ENCODE measurements around the gene IRF1. TPM values are rescaled to one million over a fixed set of nuclear protein-coding genes. Genes with fewer than 3 reads are reported as not detected.
A peak's percentile ranks its signal among the peaks of the same experiment; 100 is the strongest.

IRF1 gene
- polyA plus RNA-seq, 1 donor: 100 TPM

DNA sequence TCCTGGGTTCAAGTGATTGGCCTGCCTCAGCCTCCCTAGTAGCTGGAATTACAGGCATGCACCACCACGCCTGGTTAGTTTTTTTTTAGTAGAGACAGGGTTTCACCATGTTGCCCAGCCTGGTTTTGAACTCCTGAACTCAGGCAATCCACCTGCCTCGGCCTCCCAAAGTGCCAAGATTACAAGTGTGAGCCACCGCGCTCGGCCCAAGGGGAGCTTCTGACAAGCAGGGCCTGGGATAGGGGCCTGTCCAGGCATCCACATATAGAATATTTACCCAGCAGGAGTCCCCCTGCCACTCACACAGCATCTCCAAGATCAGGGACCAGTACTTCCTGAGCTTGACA is 10.1 kb downstream of the IRF1 start:
- no peak for DNase-seq
- Histone ChIP-seq H3K27ac (ENCODE audit: low read length) (peak overlapping the region; percentile 96), H3K4me1 (ENCODE audit: control insufficient read depth, insufficient read depth, low read length) (peaks cover 61% of the 10 kb centered on the region)

DNA sequence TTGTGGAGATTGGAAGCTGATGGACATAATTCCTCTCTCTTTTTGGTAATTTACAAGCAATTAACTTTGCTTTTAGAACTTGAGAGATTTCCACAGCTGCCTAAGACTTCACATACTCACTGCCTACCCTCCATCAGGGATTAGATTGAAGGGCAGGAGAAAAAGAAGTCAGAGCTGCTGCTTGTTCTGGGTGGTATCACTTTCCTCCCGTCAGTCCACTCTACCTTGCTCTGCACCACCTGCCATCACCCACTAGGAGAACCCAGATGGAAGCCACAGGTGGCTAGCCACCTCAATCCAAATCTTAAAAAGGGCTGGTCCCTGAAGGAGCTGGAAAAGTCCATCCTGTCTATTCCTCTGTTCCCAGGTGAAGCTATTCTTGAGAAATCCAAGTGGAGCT is 10.5 kb downstream of the IRF1 start:
- H3K4me1 ChIP-seq (ENCODE audit: control insufficient read depth, insufficient read depth, low read length): peaks cover 65% of the 10 kb centered on the region
- peak overlapping the region; percentile 96 for H3K27ac ChIP-seq (ENCODE audit: low read length)
- no peak for DNase-seq
- H3K27me3 ChIP-seq (ENCODE audit: control insufficient read depth, insufficient read depth, low read length): no peaks in the 10 kb centered on the region
- H3K9me3 ChIP-seq (ENCODE audit: control insufficient read depth, low read depth, low read length): no peaks in the 10 kb centered on the region
- no CpG with 5 or more reads among the region's 1 CpG for WGBS (ENCODE audit: insufficient coverage, low lambda C conversion rate)
- H3K4me3 ChIP-seq (ENCODE audit: low read length): no peak overlapping the region
- H3K36me3 ChIP-seq (ENCODE audit: control insufficient read depth, insufficient read depth, low read length): peaks cover 36% of the 10 kb centered on the region

More for the DNA sequence above, 10.1 kb downstream of the IRF1 start:
- no peak overlapping the region for H3K4me3 ChIP-seq (ENCODE audit: low read length)
- no peaks in the 10 kb centered on the region for H3K27me3 ChIP-seq (ENCODE audit: control insufficient read depth, insufficient read depth, low read length)
- H3K36me3 ChIP-seq (ENCODE audit: control insufficient read depth, insufficient read depth, low read length): peaks cover 41% of the 10 kb centered on the region
- H3K9me3 ChIP-seq (ENCODE audit: control insufficient read depth, low read depth, low read length): no peaks in the 10 kb centered on the region
- no CpG with 5 or more reads among the region's 5 CpGs for WGBS (ENCODE audit: insufficient coverage, low lambda C conversion rate)

DNA sequence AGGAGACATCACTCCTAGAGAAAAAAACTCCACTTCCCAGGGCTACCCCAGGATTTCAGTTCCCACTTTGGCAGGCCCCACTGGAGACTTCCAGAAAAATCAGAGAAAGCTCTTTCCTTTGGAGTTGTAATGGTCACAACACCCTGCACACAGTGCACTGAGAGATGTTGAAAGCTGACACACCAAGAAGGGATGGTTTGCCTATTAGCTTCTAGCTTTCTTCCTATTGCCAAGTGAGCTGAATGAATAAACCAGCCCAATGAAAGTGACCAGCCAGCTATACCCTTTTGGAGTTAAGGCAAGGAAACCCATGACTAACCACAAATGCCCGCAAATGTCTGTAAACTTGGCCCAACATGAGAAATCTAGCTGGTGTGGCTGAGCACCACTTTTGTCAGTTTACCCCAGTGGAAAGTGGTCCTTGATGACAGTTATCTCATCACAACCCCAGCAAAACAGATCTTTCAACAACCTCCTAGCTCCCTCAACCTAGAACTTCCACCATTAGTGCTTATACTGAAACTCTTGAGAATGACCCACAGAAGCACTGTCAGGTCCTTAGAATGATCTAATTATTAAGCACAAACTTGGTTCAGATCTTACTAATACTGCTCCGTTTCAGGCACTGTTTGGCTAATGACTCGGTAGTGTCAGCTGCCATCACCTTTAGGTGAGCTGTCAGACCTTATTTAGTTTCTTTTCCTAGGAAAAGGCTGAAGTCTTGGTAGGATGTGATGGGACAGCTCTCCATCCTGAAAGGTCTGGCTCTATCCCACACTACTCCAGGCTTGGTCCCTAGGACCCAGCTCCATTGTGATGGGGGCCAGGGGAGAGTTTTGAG is 11.2 kb downstream of the IRF1 start:
- peaks cover 29% of the 10 kb centered on the region for H3K36me3 ChIP-seq (ENCODE audit: control insufficient read depth, insufficient read depth, low read length)
- H3K4me3 ChIP-seq (ENCODE audit: low read length): no peak overlapping the region
- H3K9me3 ChIP-seq (ENCODE audit: control insufficient read depth, low read depth, low read length): no peaks in the 10 kb centered on the region
- peaks cover 70% of the 10 kb centered on the region for H3K4me1 ChIP-seq (ENCODE audit: control insufficient read depth, insufficient read depth, low read length)
- H3K27ac ChIP-seq (ENCODE audit: low read length): peak overlapping the region; percentile 96
- DNase-seq: no peak
- WGBS (ENCODE audit: insufficient coverage, low lambda C conversion rate): no CpG with 5 or more reads among the region's 3 CpGs
- H3K27me3 ChIP-seq (ENCODE audit: control insufficient read depth, insufficient read depth, low read length): no peaks in the 10 kb centered on the region

DNA sequence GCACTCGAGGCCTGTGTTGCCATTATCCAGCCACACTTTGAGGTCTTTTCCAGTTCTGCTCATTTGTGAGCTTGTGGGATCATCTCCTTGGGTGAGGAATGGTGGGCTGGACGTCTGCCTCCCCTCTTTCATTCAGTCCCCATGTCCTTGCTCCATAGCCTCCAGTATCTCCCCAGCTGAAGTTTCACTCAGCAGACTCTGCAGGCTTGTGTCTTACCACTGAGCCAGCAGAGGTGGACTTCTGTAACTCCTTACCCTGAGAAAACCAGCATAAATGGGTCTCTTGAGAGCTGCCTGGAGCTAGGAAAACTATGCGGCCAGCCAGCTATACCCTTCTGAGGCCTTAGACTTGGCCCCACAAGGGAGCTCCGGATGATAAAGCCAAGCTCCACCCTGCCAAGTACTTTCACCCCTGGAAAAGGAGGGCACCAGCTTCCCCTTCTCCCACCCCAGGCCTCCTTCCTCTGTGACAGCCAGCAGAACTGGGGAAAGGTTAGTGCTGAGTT is 12.2 kb downstream of the IRF1 start:
- peak; percentile 87 to 93 for DNase-seq
- peaks cover 74% of the 10 kb centered on the region for H3K4me1 ChIP-seq (ENCODE audit: control insufficient read depth, insufficient read depth, low read length)
- no CpG with 5 or more reads among the region's 4 CpGs for WGBS (ENCODE audit: insufficient coverage, low lambda C conversion rate)
- H3K9me3 ChIP-seq (ENCODE audit: control insufficient read depth, low read depth, low read length): no peaks in the 10 kb centered on the region
- peaks cover 20% of the 10 kb centered on the region for H3K36me3 ChIP-seq (ENCODE audit: control insufficient read depth, insufficient read depth, low read length)
- peak overlapping the region; percentile 96 for H3K27ac ChIP-seq (ENCODE audit: low read length)
- no peaks in the 10 kb centered on the region for H3K27me3 ChIP-seq (ENCODE audit: control insufficient read depth, insufficient read depth, low read length)
- no peak overlapping the region for H3K4me3 ChIP-seq (ENCODE audit: low read length)

DNA sequence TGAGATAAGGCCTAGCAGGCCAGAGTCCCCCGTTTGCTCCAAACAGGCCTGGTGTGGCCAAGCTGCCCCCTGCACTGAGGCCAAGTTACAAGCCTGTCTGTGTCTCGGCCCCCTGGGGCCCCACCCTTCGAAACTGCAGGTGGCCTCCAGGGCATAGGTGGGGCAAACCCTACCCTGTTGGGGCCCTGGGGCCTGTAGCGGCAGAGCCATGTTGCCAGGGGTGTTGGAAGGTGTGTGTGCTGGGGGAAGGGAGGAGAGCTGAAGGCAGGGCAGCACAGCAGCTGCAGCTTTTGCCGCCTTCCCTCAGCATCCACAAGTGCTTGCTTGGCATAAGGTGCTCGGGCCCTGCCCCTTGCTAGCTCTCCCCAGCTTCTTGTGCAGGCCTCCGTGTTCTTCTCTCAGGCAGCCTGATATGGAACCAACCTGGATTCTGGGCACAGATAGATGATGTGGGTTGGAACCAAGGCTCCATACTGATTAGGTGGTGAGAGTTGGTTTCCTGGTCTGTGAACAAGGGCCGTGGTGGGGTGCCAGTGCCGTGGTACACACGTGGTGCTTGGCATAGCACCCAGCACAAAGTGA is 12.7 kb downstream of the IRF1 start:
- Histone ChIP-seq H3K36me3 (ENCODE audit: control insufficient read depth, insufficient read depth, low read length) (peaks cover 15% of the 10 kb centered on the region), H3K27ac (ENCODE audit: low read length) (peak overlapping the region; percentile 96), H3K27me3 (ENCODE audit: control insufficient read depth, insufficient read depth, low read length) (no peaks in the 10 kb centered on the region), H3K4me1 (ENCODE audit: control insufficient read depth, insufficient read depth, low read length) (peaks cover 79% of the 10 kb centered on the region), H3K9me3 (ENCODE audit: control insufficient read depth, low read depth, low read length) (no peaks in the 10 kb centered on the region), H3K4me3 (ENCODE audit: low read length) (no peak overlapping the region)
- peak; percentile 96 to 99 for DNase-seq
- WGBS (ENCODE audit: insufficient coverage, low lambda C conversion rate): no CpG with 5 or more reads among the region's 10 CpGs

DNA sequence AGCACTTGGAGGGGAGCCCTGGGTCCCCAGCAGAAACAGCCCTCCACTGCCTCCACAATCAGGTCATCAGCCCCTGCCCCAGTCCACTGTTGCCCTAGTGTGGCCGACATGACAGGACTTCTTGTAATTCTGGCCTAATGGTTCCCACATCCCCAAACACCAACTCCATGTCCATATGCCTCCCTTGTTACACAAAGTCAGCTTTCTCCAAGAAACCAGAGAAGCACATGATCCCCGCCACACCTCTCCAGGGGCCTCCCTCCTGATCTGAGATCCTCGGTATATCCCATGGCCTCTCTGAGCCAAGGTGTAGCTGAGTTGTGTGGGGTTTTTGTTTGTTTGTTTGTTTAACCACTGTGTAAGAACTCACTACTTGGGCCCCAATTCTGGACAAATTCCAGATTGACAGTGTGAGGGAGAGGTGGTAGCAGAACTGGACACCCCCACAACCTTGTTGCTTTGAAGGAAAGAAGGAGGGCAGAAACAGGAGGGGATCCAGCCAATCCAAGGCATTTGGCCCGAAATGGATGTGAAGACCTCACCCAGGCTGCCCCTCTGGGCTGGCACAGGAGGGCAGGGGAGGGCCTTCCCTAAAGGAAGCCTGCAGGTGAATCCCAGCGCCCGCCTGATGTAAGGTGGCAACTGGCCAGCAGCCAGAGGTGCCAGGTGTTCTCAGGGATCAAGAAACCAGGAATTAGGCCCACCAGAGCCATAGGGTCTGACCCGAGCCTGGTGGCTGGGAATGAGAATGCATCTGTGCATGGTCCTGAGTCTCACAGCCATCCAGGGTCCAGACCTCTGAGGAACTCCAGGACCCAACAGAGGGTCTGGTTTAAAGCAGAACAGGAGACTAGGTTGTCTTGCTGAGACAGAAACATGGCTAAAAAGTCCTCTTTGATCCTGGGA is 13.4 kb downstream of the IRF1 start:
- Histone ChIP-seq H3K27me3 (ENCODE audit: control insufficient read depth, insufficient read depth, low read length) (no peaks in the 10 kb centered on the region), H3K36me3 (ENCODE audit: control insufficient read depth, insufficient read depth, low read length) (peaks cover 12% of the 10 kb centered on the region), H3K9me3 (ENCODE audit: control insufficient read depth, low read depth, low read length) (no peaks in the 10 kb centered on the region), H3K27ac (ENCODE audit: low read length) (peak overlapping the region; percentile 96), H3K4me3 (ENCODE audit: low read length) (no peak overlapping the region), H3K4me1 (ENCODE audit: control insufficient read depth, insufficient read depth, low read length) (peaks cover 82% of the 10 kb centered on the region)
- WGBS (ENCODE audit: insufficient coverage, low lambda C conversion rate): no CpG with 5 or more reads among the region's 7 CpGs
- peak in 1 of 2 donors; percentile 78 for DNase-seq

DNA sequence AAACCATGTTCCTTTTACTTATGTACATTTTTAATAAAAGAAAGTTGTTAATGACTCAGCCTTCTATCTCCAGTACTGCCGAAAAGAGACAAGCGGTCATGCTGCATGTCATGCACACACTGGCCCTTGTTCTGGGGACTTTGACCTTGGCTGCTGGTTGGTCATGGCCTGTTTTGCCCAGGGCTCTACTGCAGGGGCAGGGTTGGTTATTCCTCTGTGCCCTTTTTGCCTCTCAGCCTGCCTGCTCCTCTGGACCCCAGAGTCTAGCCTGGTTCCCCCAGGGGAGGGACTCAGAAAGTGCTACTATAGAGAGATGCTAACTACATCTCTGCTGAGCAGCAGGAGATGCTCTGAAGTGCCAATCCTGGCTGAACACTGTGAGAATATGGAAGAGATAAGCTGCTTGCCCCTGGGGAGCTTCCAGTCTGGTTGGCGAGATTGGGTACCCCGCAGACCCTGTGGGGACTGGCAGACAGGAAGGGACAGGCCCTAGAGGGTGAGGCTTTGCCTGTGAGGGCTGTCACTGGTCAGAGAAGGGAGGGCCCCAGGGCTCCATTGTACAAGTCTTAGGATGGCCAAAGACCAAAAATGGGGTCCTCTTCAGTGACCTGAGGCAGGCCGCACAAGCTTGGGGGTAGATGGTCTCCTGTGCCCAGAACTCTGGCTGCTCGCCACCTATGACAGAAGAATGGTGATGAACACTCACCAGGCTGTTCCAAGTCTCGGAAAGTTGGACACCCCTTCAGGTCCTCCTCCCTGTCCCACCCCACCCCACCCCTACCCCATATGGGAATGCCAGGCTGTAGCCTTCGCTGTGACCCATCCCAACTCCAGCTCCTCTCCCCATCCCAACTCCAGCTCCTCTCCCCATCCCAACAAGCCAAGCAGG is 14.3 kb downstream of the IRF1 start:
- no peaks in the 10 kb centered on the region for H3K27me3 ChIP-seq (ENCODE audit: control insufficient read depth, insufficient read depth, low read length)
- no peaks in the 10 kb centered on the region for H3K9me3 ChIP-seq (ENCODE audit: control insufficient read depth, low read depth, low read length)
- H3K4me3 ChIP-seq (ENCODE audit: low read length): no peak overlapping the region
- WGBS (ENCODE audit: insufficient coverage, low lambda C conversion rate): no CpG with 5 or more reads among the region's 8 CpGs
- peak; percentile 69 to 85 for DNase-seq
- peaks cover 6% of the 10 kb centered on the region for H3K36me3 ChIP-seq (ENCODE audit: control insufficient read depth, insufficient read depth, low read length)
- H3K4me1 ChIP-seq (ENCODE audit: control insufficient read depth, insufficient read depth, low read length): peaks cover 90% of the 10 kb centered on the region
- peak overlapping the region; percentile 96 for H3K27ac ChIP-seq (ENCODE audit: low read length)

DNA sequence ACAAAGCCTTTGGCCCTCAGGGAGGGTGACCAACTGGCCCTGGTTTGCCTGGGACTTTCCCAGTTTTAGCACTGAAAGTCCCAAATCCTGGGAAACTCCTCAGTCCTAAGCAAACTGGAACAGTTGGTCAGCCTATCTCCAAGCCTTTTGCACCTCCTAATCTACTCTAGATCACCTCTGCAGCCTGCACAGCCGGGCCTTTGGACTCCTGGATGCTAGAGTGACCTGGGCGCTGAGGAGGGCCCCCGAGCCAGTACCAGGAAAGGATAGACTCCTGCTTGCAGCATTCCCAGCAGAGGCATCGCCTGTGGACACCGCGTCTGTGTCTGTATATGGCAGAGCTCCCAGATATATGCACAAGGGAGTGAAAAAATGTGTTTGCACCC is 15.1 kb downstream of the IRF1 start:
- peak; percentile 64 to 84 for DNase-seq
- H3K36me3 ChIP-seq (ENCODE audit: control insufficient read depth, insufficient read depth, low read length): no peaks in the 10 kb centered on the region
- 0% methylated on average over 1 of the region's 6 CpGs for WGBS (ENCODE audit: insufficient coverage, low lambda C conversion rate)

DNA sequence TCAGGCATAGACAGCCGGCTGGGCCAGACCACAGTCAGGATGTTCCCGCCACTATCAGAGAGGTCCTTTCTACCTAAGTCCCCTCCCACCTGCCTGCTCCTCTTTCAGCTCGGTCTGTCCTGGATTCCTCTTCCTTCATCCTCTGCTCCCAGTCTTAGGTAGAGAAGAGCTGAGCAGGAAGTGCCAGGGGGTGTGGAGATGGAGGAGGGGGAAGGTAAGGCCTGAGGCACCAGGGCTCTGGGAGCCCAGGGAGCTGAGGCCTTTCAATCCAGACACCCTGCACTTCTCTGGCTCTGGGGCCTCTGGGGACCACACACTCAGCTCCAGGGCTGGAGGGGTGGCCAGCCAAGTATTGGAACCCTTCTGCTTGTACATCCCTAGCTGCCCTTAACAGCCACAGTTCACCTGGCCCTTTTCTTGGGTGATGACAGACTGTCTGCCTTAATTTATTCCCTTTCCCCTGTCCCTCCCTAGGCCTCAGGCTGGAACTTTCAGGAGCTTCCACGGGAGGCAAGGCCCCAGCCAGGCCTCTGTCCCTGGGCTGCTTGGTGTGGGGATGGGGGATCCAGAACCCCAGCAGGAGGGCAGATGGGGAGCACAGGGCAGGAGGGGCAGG is 15.6 kb downstream of the IRF1 start:
- Histone ChIP-seq H3K27me3 (ENCODE audit: control insufficient read depth, insufficient read depth, low read length) (no peaks in the 10 kb centered on the region), H3K4me1 (ENCODE audit: control insufficient read depth, insufficient read depth, low read length) (peaks cover 96% of the 10 kb centered on the region), H3K9me3 (ENCODE audit: control insufficient read depth, low read depth, low read length) (no peaks in the 10 kb centered on the region), H3K36me3 (ENCODE audit: control insufficient read depth, insufficient read depth, low read length) (no peaks in the 10 kb centered on the region), H3K27ac (ENCODE audit: low read length) (peak overlapping the region; percentile 96), H3K4me3 (ENCODE audit: low read length) (no peak overlapping the region)
- DNase-seq: peak in 1 of 2 donors; percentile 59
- WGBS (ENCODE audit: insufficient coverage, low lambda C conversion rate): no CpG with 5 or more reads among the region's 4 CpGs

More for the DNA sequence above, 15.1 kb downstream of the IRF1 start:
- peaks cover 93% of the 10 kb centered on the region for H3K4me1 ChIP-seq (ENCODE audit: control insufficient read depth, insufficient read depth, low read length)
- H3K27me3 ChIP-seq (ENCODE audit: control insufficient read depth, insufficient read depth, low read length): no peaks in the 10 kb centered on the region
- H3K27ac ChIP-seq (ENCODE audit: low read length): peak overlapping the region; percentile 96
- no peaks in the 10 kb centered on the region for H3K9me3 ChIP-seq (ENCODE audit: control insufficient read depth, low read depth, low read length)
- no peak overlapping the region for H3K4me3 ChIP-seq (ENCODE audit: low read length)
